IPS-NIHi7 (cell line): ENCODE data around the gene IPCEF1.
"Not testable (repeated sequence)": the region's sequence is repeated elsewhere in the genome, so short reads cannot be mapped to it uniquely, and the experiment has no call there.

Experiments used
- DNase-seq: peaks from one replicate; pipeline ENCODE4 v3.0.0; 2012; ENCODE audit warnings: mixed read lengths; ENCODE audit errors: extremely low spot score

The IPCEF1 gene

GRCh38 chr6:154247119-154247861 lies 109.3 kb downstream of the IPCEF1 start:
- DNase-seq: peak; percentile 16

- no peak for DNase-seq
Measured at GRCh38 chr6:154246723-154247118, 109.9 kb downstream of the IPCEF1 start.

GRCh38 chr6:154245506-154245905 lies 111.1 kb downstream of the IPCEF1 start:
- DNase-seq: no peak

GRCh38 chr6:154243793-154244750 lies 112.5 kb downstream of the IPCEF1 start:
- no peak for DNase-seq

- no peak for DNase-seq
Measured at GRCh38 chr6:154242617-154243357, 113.8 kb downstream of the IPCEF1 start.

GRCh38 chr6:154241581-154241980 lies 115.0 kb downstream of the IPCEF1 start:
- DNase-seq: no peak

GRCh38 chr6:154241061-154241460 lies 115.5 kb downstream of the IPCEF1 start:
- DNase-seq: not testable (repeated sequence)

GRCh38 chr6:154239392-154239791 lies 117.2 kb downstream of the IPCEF1 start:
- no peak for DNase-seq

- DNase-seq: no peak
Measured at GRCh38 chr6:154238831-154239230, 117.8 kb downstream of the IPCEF1 start.

- no peak for DNase-seq
Measured at GRCh38 chr6:154236646-154237301, 119.8 kb downstream of the IPCEF1 start.

- DNase-seq: no peak
Measured at GRCh38 chr6:154234019-154234772, 122.4 kb downstream of the IPCEF1 start.

- DNase-seq: no peak
Measured at GRCh38 chr6:154233383-154233782, 123.2 kb downstream of the IPCEF1 start.

GRCh38 chr6:154232013-154232910 lies 124.3 kb downstream of the IPCEF1 start:
- no peak for DNase-seq

- DNase-seq: no peak
Measured at GRCh38 chr6:154230910-154231595, 125.5 kb downstream of the IPCEF1 start.

GRCh38 chr6:154230393-154230792 lies 126.2 kb downstream of the IPCEF1 start:
- DNase-seq: no peak

GRCh38 chr6:154229786-154230185 lies 126.8 kb downstream of the IPCEF1 start:
- no peak for DNase-seq

GRCh38 chr6:154228521-154228905 lies 128.1 kb downstream of the IPCEF1 start:
- no peak for DNase-seq

GRCh38 chr6:154227862-154228520 lies 128.6 kb downstream of the IPCEF1 start:
- no peak for DNase-seq

- no peak for DNase-seq
Measured at GRCh38 chr6:154226461-154226860, 130.1 kb downstream of the IPCEF1 start.
